NCI-H748 treated with DMSO at 0.1 percent for 48 hours (cell line): ENCODE measurements around the gene FARP1.
"Not testable (repeated sequence)": the region's sequence is repeated elsewhere in the genome, so short reads cannot be mapped to it uniquely, and the experiment has no call there.

Experiments used
- DNase-seq: peaks from one replicate; lab custom pipeline; 2025; lab: John Stamatoyannopoulos, UW

The FARP1 gene

GRCh38 chr13:98260357-98261164 lies 117.7 kb downstream of the FARP1 start:
- no peak for DNase-seq

- DNase-seq: no peak
Measured at GRCh38 chr13:98261165-98261702, 118.3 kb downstream of the FARP1 start.

GRCh38 chr13:98262292-98262691 lies 119.4 kb downstream of the FARP1 start:
- DNase-seq: peak; percentile 17

GRCh38 chr13:98263841-98264240 lies 120.9 kb downstream of the FARP1 start:
- no peak for DNase-seq

GRCh38 chr13:98264877-98265276 lies 122.0 kb downstream of the FARP1 start:
- no peak for DNase-seq

- DNase-seq: no peak
Measured at GRCh38 chr13:98265692-98266551, 123.0 kb downstream of the FARP1 start.

GRCh38 chr13:98267080-98267912 lies 124.4 kb downstream of the FARP1 start:
- no peak for DNase-seq

- DNase-seq: no peak
Measured at GRCh38 chr13:98269386-98269785, 126.5 kb downstream of the FARP1 start.

GRCh38 chr13:98270819-98271218 lies 127.9 kb downstream of the FARP1 start:
- DNase-seq: no peak

- not testable (repeated sequence) for DNase-seq
Measured at GRCh38 chr13:98271646-98272045, 128.8 kb downstream of the FARP1 start.

GRCh38 chr13:98272549-98272948 lies 129.7 kb downstream of the FARP1 start:
- peak; percentile 13 for DNase-seq

GRCh38 chr13:98273067-98273823 lies 130.4 kb downstream of the FARP1 start:
- no peak for DNase-seq

GRCh38 chr13:98273824-98274742 lies 131.2 kb downstream of the FARP1 start:
- DNase-seq: peak; percentile 67

- DNase-seq: no peak
Measured at GRCh38 chr13:98274921-98275487, 132.1 kb downstream of the FARP1 start.

- DNase-seq: no peak
Measured at GRCh38 chr13:98275681-98276171, 132.8 kb downstream of the FARP1 start.

- no peak for DNase-seq
Measured at GRCh38 chr13:98276486-98276885, 133.6 kb downstream of the FARP1 start.

GRCh38 chr13:98278068-98278724 lies 135.3 kb downstream of the FARP1 start:
- no peak for DNase-seq

- no peak for DNase-seq
Measured at GRCh38 chr13:98279473-98280175, 136.7 kb downstream of the FARP1 start.
